MCF 10A (cell line): ENCODE results near the gene ZNF724. TPM values are rescaled to one million over a fixed set of nuclear protein-coding genes. Genes with fewer than 3 reads are reported as not detected.

Experiments used
- BruUV-seq: library from RNA; stranded (reverse); fragments of 400-500 nt; replicated peaks from 2 replicates; lab custom pipeline; 2021; lab: Mats Ljungman, UMichigan
- CTCF ChIA-PET: fragments of 300-600 bp; sonication (Branson Sonifier 250); formaldehyde crosslinking; extraction: SDS; loops from one replicate; lab custom pipeline; 2021; ENCODE audit warnings: antibody characterized with exemption, inconsistent platforms; lab: Yijun Ruan, JAX
- POLR2A ChIA-PET: fragments of 300-600, 350-650 bp; sonication (Branson Sonifier 250); formaldehyde crosslinking; extraction: SDS; loops from one replicate; lab custom pipeline; 2020; ENCODE audit warnings: antibody characterized with exemption, inconsistent platforms; lab: Yijun Ruan, JAX
- DNase-seq: peaks from one replicate; pipeline ENCODE4 v3.0.0-alpha.2; 2018; ENCODE audit not compliant: unreplicated experiment
- H3K27ac Mint-ChIP-seq: one replicate; pipeline ENCODE4 v1.8.0; 2022; ENCODE audit warnings: mild to moderate bottlenecking, low read depth, mixed read lengths; ENCODE audit not compliant: unreplicated experiment
- H3K27me3 Mint-ChIP-seq: one replicate; pipeline ENCODE4 v1.8.0; 2022; ENCODE audit warnings: mixed read lengths; ENCODE audit not compliant: insufficient read depth, unreplicated experiment
- H3K36me3 Mint-ChIP-seq: one replicate; pipeline ENCODE4 v1.8.0; 2022; ENCODE audit warnings: mild to moderate bottlenecking, moderate library complexity, mixed read lengths; ENCODE audit not compliant: insufficient read depth, unreplicated experiment
- H3K4me1 Mint-ChIP-seq: one replicate; pipeline ENCODE4 v1.8.0; 2022; ENCODE audit warnings: mixed read lengths; ENCODE audit not compliant: insufficient read depth, unreplicated experiment
- H3K4me3 Mint-ChIP-seq: one replicate; pipeline ENCODE4 v1.8.0; 2022; ENCODE audit warnings: mild to moderate bottlenecking, moderate library complexity, mixed read lengths; ENCODE audit not compliant: unreplicated experiment
- H3K9me3 Mint-ChIP-seq: one replicate; pipeline ENCODE4 v1.8.0; 2022; ENCODE audit warnings: mixed read lengths; ENCODE audit not compliant: unreplicated experiment
- CTCF ChIP-seq: fragments of 200-600 bp; IDR thresholded peaks from one replicate; pipeline ENCODE4 v1.8.0; 2022; ENCODE audit warnings: antibody characterized with exemption, mild to moderate bottlenecking; ENCODE audit not compliant: unreplicated experiment
- intact Hi-C: fragments of 100-400 bp; cut with micrococcal nuclease; formaldehyde crosslinking; loops from 2 replicates; pipeline ENCODE4 v1.14.1; 2022
- total RNA-seq: library from RNA; stranded (reverse); gene quantifications from 2 replicates; pipeline ENCODE4 v1.2.3, GENCODE V29; 2022

The ZNF724 gene
- total RNA-seq, 1 experiment from 2014 or later: 6.9 TPM

- no peaks in the 10 kb centered on the region for H3K9me3 Mint-ChIP-seq
- H3K4me3 Mint-ChIP-seq: no peak overlapping the region
- no peak for DNase-seq
- CTCF ChIA-PET: no interaction called here
- intact Hi-C loops: no loop called here
- no peak for TF ChIP-seq CTCF
- POLR2A ChIA-PET: no interaction called here
- H3K4me1 Mint-ChIP-seq: no peaks in the 10 kb centered on the region
- H3K27me3 Mint-ChIP-seq: no peaks in the 10 kb centered on the region
- H3K36me3 Mint-ChIP-seq: peaks cover 17% of the 10 kb centered on the region
- no peak overlapping the region for H3K27ac Mint-ChIP-seq
- BruUV-seq: no TSS peak
These were observed 11.4 kb upstream of the ZNF724 start for GRCh38 chr19:23261496-23262020.

GRCh38 chr19:23260956-23261355 is 10.8 kb upstream of the ZNF724 start:
- H3K27ac Mint-ChIP-seq: no peak overlapping the region
- no TSS peak for BruUV-seq
- no peaks in the 10 kb centered on the region for H3K9me3 Mint-ChIP-seq
- no peaks in the 10 kb centered on the region for H3K27me3 Mint-ChIP-seq
- TF ChIP-seq CTCF: no peak
- no peak for DNase-seq
- intact Hi-C loops: no loop called here
- no peak overlapping the region for H3K4me3 Mint-ChIP-seq
- peaks cover 11% of the 10 kb centered on the region for H3K36me3 Mint-ChIP-seq
- ChIA-PET POLR2A (no interaction called here), CTCF (no interaction called here)
- H3K4me1 Mint-ChIP-seq: no peaks in the 10 kb centered on the region

- CTCF ChIA-PET: no interaction called here
- no peak for TF ChIP-seq CTCF
- Mint-ChIP-seq H3K27ac (no peak overlapping the region), H3K36me3 (peaks cover 5% of the 10 kb centered on the region), H3K27me3 (no peaks in the 10 kb centered on the region), H3K4me3 (no peak overlapping the region), H3K4me1 (no peaks in the 10 kb centered on the region), H3K9me3 (no peaks in the 10 kb centered on the region)
- DNase-seq: no peak
- intact Hi-C loops: no loop called here
- POLR2A ChIA-PET: no interaction called here
- no TSS peak for BruUV-seq
These were observed 9.8 kb upstream of the ZNF724 start for GRCh38 chr19:23259961-23260360.

DNA sequence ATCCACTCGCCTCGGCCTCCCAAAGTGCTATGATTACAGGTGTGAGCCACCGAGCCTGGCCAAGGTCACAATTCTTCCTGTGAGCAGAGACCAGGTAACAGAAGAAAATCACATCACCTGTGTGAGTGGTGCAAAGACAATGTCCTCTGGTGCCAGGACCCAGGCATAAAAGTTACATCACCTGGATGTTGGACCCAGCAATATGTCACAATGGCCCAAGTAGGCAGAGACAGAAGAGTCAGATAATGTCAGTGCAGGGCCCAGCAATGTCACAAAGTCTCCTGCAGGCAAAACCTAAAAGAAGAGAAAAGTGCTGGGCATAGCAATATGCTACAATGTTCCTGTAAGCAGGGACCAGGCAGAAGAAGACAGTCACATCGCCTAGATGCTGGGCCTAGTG is 5.5 kb upstream of the ZNF724 start:
- DNase-seq: no peak
- no peaks in the 10 kb centered on the region for H3K36me3 Mint-ChIP-seq
- H3K27me3 Mint-ChIP-seq: no peaks in the 10 kb centered on the region
- H3K4me1 Mint-ChIP-seq: no peaks in the 10 kb centered on the region
- ChIA-PET CTCF (no interaction called here), POLR2A (no interaction called here)
- no peak for TF ChIP-seq CTCF
- no TSS peak for BruUV-seq
- no peaks in the 10 kb centered on the region for H3K9me3 Mint-ChIP-seq
- intact Hi-C loops: no loop called here
- H3K4me3 Mint-ChIP-seq: no peak overlapping the region
- no peak overlapping the region for H3K27ac Mint-ChIP-seq
